ENCODE results near the gene STK39.

Gene STK39

DNA sequence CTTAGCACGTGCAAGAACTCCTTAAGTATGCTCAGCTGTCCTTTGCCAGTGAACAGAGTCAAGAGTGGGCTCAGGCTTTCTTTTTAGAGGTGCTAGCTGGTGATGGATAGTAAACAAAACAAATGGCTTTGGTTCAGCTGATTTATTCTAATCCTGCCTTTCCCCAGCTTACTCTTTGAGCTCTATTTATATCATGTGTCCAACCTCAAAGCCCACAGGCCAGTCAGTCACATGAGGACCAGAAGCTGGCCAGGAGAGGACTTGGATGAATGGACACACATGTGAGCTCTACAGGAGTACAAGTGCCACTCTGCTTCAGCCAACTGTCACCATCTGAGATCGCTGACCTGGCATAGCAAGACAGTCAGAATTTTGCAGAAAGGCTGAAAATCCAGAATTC lies 59.4 kb downstream of the STK39 start:
- TF ChIP-seq SUZ12 (IDR thresholded peaks at IDR 0.05; ENCODE audit: extremely low read depth, insufficient read depth, insufficient read length) (no peak), YY1 (IDR thresholded peaks at IDR 0.05; ENCODE audit: insufficient read depth, insufficient read length) (no peak), ZNF274 (IDR thresholded peaks at IDR 0.05; ENCODE audit: low read depth, low read length) (no peak)
- Histone ChIP-seq H3K36me3 (ENCODE audit: insufficient read depth, insufficient read length, low read length) (no peaks in the 10 kb centered on the region), H3K27me3 (ENCODE audit: insufficient read depth, insufficient read length) (no peaks in the 10 kb centered on the region), H3K9ac (ENCODE audit: insufficient read length, low read depth) (no peak overlapping the region), H3K4me1 (ENCODE audit: insufficient read depth, insufficient read length) (no peaks in the 10 kb centered on the region), H3K9me3 (ENCODE audit: insufficient read depth, low read length) (no peaks in the 10 kb centered on the region), H3K4me3 (ENCODE audit: insufficient read length, low read depth) (no peak overlapping the region)
- no peak for DNase-seq (ENCODE audit: low read depth, low spot score)

DNA sequence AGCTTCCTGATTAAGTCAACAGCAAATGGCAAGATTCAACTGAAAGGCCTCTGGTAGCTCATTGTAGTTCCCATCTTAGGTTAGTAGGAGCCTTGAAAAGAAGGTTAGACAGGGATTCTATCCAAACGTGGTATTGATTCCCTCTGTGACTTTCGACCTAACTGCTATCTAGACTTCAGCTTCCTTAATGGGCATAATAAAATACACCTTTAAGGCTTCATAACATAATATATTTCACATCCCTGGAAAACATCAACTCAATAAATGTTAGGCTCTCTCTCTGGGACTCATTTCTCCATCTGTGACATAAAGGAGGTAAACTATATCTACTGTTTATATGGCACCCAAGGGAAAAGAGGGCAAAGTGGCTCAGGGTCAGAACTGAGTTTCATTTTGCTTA lies 60.9 kb downstream of the STK39 start:
- H3K9me3 ChIP-seq (ENCODE audit: insufficient read depth, low read length): no peaks in the 10 kb centered on the region
- peaks cover 5% of the 10 kb centered on the region for H3K36me3 ChIP-seq (ENCODE audit: insufficient read depth, insufficient read length, low read length)
- no peak for TF ChIP-seq ZNF274 (IDR thresholded peaks at IDR 0.05; ENCODE audit: low read depth, low read length)
- TF ChIP-seq YY1 (IDR thresholded peaks at IDR 0.05; ENCODE audit: insufficient read depth, insufficient read length): no peak
- TF ChIP-seq SUZ12 (IDR thresholded peaks at IDR 0.05; ENCODE audit: extremely low read depth, insufficient read depth, insufficient read length): no peak
- H3K4me1 ChIP-seq (ENCODE audit: insufficient read depth, insufficient read length): no peaks in the 10 kb centered on the region
- H3K4me3 ChIP-seq (ENCODE audit: insufficient read length, low read depth): no peak overlapping the region
- no peak for DNase-seq (ENCODE audit: low read depth, low spot score)
- no peak overlapping the region for H3K9ac ChIP-seq (ENCODE audit: insufficient read length, low read depth)
- no peaks in the 10 kb centered on the region for H3K27me3 ChIP-seq (ENCODE audit: insufficient read depth, insufficient read length)

DNA sequence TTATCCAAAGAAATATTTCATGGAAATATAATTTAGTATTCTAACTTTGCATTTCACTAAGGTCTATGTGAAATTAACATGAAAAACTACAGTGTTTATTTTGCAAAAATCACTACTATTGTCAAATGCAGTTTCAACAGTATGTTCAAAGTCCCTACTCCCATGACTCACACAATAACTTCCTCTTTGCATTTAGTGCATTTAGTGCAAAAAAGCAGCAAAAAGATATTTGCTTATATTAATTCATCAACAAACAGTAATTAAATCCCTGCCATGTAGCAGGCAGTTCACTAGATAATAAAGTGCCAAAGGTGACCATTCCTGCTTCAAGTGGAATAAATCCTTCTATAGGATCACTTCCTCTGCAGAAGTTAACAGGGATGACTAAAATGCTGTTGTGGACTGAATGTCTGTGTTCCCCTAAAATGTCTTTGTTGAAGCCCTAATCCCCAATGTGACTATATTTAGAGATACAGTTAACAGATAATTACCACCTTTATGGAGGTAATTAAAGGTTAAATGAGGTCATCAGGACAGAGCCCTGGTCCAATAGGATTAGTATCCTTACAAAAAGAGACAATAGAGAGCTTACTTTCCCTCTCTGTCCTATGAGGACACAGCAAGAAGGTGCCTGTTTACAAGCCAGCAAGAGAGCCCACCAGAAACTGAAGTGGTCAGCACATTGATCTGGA lies 61.7 kb downstream of the STK39 start:
- H3K36me3 ChIP-seq (ENCODE audit: insufficient read depth, insufficient read length, low read length): peaks cover 5% of the 10 kb centered on the region

DNA sequence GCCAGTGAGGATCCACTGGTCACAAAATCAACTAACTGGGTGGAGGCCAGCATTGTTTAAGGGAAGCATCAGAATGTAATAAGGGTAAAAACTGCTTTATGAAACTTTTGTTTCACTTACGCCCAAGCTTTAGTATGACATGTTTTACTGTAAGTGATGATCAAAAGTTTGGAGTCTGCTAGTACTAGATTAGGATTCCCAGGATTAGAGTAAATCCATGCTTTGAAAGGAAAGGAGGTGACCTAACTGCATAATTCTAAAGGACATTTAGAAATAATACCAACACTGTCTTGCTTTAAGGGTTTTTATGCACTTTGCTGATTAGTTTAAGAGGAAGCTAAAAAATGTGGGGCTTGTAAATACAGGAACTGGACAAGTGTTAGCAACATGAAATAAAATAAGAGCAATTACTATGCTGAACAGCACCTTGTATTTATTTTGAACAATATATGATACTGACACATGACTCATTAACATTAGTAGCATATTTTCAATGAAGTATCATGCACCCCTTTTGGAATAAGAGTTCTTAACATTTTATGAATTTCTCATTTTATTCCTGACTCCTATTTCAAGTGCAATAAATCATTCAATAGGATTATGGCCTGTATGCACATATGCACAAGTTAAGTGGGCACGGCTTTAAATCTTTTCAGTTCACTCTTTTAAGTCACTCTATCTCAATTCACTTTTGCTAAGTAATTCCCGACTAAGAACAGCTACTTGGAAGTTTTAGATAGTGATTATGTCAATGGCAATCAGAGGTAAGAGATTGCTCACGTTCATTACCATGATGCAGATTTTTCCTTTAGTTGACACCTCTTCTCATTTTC lies 62.5 kb downstream of the STK39 start:
- Histone ChIP-seq H3K27me3 (ENCODE audit: insufficient read depth, insufficient read length) (no peaks in the 10 kb centered on the region), H3K9ac (ENCODE audit: insufficient read length, low read depth) (no peak overlapping the region), H3K4me1 (ENCODE audit: insufficient read depth, insufficient read length) (no peaks in the 10 kb centered on the region), H3K36me3 (ENCODE audit: insufficient read depth, insufficient read length, low read length) (peaks cover 5% of the 10 kb centered on the region), H3K9me3 (ENCODE audit: insufficient read depth, low read length) (no peaks in the 10 kb centered on the region), H3K4me3 (ENCODE audit: insufficient read length, low read depth) (no peak overlapping the region)
- TF ChIP-seq SUZ12 (IDR thresholded peaks at IDR 0.05; ENCODE audit: extremely low read depth, insufficient read depth, insufficient read length): no peak
- TF ChIP-seq YY1 (IDR thresholded peaks at IDR 0.05; ENCODE audit: insufficient read depth, insufficient read length): no peak
- TF ChIP-seq ZNF274 (IDR thresholded peaks at IDR 0.05; ENCODE audit: low read depth, low read length): no peak
- DNase-seq (ENCODE audit: low read depth, low spot score): no peak

More for the DNA sequence above, 61.7 kb downstream of the STK39 start:
- no peak for TF ChIP-seq YY1 (IDR thresholded peaks at IDR 0.05; ENCODE audit: insufficient read depth, insufficient read length)
- no peak for TF ChIP-seq ZNF274 (IDR thresholded peaks at IDR 0.05; ENCODE audit: low read depth, low read length)
- no peak for TF ChIP-seq SUZ12 (IDR thresholded peaks at IDR 0.05; ENCODE audit: extremely low read depth, insufficient read depth, insufficient read length)
- Histone ChIP-seq H3K4me1 (ENCODE audit: insufficient read depth, insufficient read length) (no peaks in the 10 kb centered on the region), H3K4me3 (ENCODE audit: insufficient read length, low read depth) (no peak overlapping the region), H3K9ac (ENCODE audit: insufficient read length, low read depth) (no peak overlapping the region), H3K27me3 (ENCODE audit: insufficient read depth, insufficient read length) (no peaks in the 10 kb centered on the region), H3K9me3 (ENCODE audit: insufficient read depth, low read length) (no peaks in the 10 kb centered on the region)
- no peak for DNase-seq (ENCODE audit: low read depth, low spot score)

DNA sequence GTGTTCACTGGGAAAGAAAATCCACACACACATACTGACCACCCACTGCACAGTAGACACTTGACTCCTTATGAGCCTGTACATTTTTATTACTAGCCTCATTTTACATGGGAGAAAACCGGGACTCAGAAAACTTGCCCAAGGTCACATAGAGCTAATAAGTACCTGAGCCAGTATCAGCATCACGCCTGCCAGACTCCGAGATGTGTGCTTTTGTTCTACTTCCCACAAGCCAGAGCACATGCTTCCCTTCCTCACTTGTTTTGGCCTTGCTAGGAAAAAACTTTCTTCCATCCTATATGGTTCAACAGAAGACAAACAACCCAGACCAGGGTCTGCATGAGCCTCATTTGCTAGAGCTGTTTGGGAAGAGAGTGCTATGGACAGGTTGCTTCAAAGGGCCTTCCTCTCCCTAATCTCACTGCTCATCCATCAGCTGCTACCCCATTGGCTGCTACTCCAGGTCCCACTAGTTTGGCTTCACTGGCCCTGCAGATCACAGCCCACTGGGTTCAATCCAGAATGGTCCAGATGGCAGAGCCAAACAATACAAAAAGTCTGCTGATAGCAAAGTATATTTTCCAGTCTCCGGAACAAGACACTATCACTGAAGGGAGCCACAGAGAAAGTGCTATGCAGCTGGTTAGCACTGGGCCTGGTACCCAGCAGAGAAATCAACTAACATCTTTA lies 63.9 kb downstream of the STK39 start:
- Histone ChIP-seq H3K9me3 (ENCODE audit: insufficient read depth, low read length) (no peaks in the 10 kb centered on the region), H3K9ac (ENCODE audit: insufficient read length, low read depth) (no peak overlapping the region), H3K27me3 (ENCODE audit: insufficient read depth, insufficient read length) (no peaks in the 10 kb centered on the region), H3K36me3 (ENCODE audit: insufficient read depth, insufficient read length, low read length) (peaks cover 11% of the 10 kb centered on the region), H3K4me1 (ENCODE audit: insufficient read depth, insufficient read length) (no peaks in the 10 kb centered on the region), H3K4me3 (ENCODE audit: insufficient read length, low read depth) (no peak overlapping the region)
- no peak for DNase-seq (ENCODE audit: low read depth, low spot score)
- TF ChIP-seq YY1 (IDR thresholded peaks at IDR 0.05; ENCODE audit: insufficient read depth, insufficient read length) (no peak), ZNF274 (IDR thresholded peaks at IDR 0.05; ENCODE audit: low read depth, low read length) (no peak), SUZ12 (IDR thresholded peaks at IDR 0.05; ENCODE audit: extremely low read depth, insufficient read depth, insufficient read length) (no peak)

DNA sequence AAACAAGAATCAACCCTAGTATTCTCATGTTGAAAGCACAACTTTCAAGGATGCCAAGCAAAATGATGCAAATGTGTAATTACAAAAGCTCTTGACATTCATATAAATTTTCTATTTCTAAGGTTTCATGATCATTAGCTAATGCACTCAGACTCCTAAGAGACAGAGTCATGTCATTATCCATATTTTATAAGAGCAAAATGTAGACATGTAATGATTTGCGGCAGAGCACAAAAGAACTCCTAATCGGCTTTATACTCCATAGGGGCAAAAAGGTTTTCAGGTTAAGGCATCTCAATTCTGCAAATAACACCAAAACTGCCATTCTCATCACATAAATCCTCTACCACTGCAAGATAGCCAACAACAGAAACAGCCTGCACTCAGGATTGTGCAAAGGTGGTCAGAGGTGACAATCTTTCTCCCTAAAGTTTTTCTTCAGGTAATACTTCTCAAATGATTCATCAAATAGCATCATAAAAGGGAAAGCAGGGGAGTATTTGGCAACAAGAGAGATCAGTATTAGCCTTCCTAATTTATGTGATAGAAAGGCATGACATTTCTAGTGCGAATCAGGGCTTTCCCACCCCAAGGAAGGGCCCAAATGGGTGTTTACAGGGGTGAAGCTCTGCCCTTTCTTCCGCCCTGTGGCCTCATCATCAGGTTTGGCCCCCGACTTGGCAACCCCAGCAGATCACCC lies 64.7 kb downstream of the STK39 start:
- no peaks in the 10 kb centered on the region for H3K27me3 ChIP-seq (ENCODE audit: insufficient read depth, insufficient read length)
- no peak for DNase-seq (ENCODE audit: low read depth, low spot score)
- no peaks in the 10 kb centered on the region for H3K4me1 ChIP-seq (ENCODE audit: insufficient read depth, insufficient read length)
- H3K9me3 ChIP-seq (ENCODE audit: insufficient read depth, low read length): no peaks in the 10 kb centered on the region
- no peak overlapping the region for H3K4me3 ChIP-seq (ENCODE audit: insufficient read length, low read depth)
- H3K36me3 ChIP-seq (ENCODE audit: insufficient read depth, insufficient read length, low read length): peaks cover 11% of the 10 kb centered on the region
- TF ChIP-seq ZNF274 (IDR thresholded peaks at IDR 0.05; ENCODE audit: low read depth, low read length) (no peak), YY1 (IDR thresholded peaks at IDR 0.05; ENCODE audit: insufficient read depth, insufficient read length) (no peak), SUZ12 (IDR thresholded peaks at IDR 0.05; ENCODE audit: extremely low read depth, insufficient read depth, insufficient read length) (no peak)
- H3K9ac ChIP-seq (ENCODE audit: insufficient read length, low read depth): no peak overlapping the region
